Measurements from ENCODE around the gene LGMN. TPM values are rescaled to one million over a fixed set of nuclear protein-coding genes. Genes with fewer than 3 reads are reported as not detected.

Gene LGMN
- total and polyA plus RNA-seq, 2 of the 8 experiments (the other 6 are each of a cell fraction or from before 2014, with no cell fraction given) = 57.4 to 83.4 TPM

DNA sequence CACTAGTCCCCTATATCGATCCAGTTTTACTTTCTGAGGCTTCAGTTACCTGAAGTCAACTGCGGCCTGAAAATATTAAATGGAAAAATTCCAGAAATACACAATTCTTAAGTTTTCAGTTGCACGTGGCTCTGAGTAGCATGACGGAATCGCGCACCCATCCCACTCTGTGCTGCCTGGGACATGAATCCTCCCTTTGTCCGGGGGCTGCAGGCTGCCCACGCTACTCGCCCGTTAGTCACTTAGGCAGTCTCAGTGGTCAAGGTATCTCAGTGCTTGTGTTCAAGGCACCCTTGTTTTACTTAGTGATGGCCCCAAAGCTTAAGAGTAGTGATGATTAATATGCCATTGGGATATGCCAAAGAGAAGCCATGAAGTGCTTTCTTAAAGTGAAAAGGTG is 46.6 kb downstream of the LGMN start:
- Histone ChIP-seq H3K27ac (ENCODE audit: low read depth, low read length) (no peak overlapping the region), H3K9me3 (ENCODE audit: insufficient read depth in 2 of 2, low read depth in 1 of 2, low read length in 1 of 2) (no peaks in the 10 kb centered on the region), H3K23ac (ENCODE audit: insufficient read length) (no peak overlapping the region), H4K8ac (ENCODE audit: extremely low read depth, insufficient read depth, low read length) (0 out of 2 replicates have a peak overlapping the region, but pooled peaks have one; percentile 21), H4K91ac (replicated peaks; ENCODE audit: insufficient read length, low read length) (no peak overlapping the region), H2BK20ac (ENCODE audit: low read length) (no peak overlapping the region), H4K20me1 (replicated peaks in 1 of 2; ENCODE audit: control insufficient read depth in 1 of 2, insufficient read depth in 2 of 2, low read length in 2 of 2) (no peaks in the 10 kb centered on the region), H2AFZ (ENCODE audit: low read length) (no peak overlapping the region), H2AK5ac (ENCODE audit: low read depth, low read length) (no peak overlapping the region), H3K4ac (replicated peaks; ENCODE audit: insufficient read length, low read depth, low read length) (no peak overlapping the region), H3K36me3 (ENCODE audit: control insufficient read depth in 2 of 4, insufficient read depth in 4 of 4, low read length in 3 of 4) (peaks cover 0 to 8% (median 1%) of the 10 kb centered on the region in 4 experiments; a peak in 4 of 8 replicates), H3K14ac (ENCODE audit: insufficient read length) (no peak overlapping the region), H2BK5ac (ENCODE audit: low read depth, low read length) (no peak overlapping the region), H3K56ac (replicated peaks; ENCODE audit: insufficient read length, low read depth, low read length) (no peak overlapping the region), H2BK120ac (replicated peaks; ENCODE audit: low read depth, low read length) (no peak overlapping the region), H2BK15ac (ENCODE audit: low read length) (no peak overlapping the region), H3K18ac (ENCODE audit: extremely low read depth, low read length) (no peak overlapping the region), H4K5ac (ENCODE audit: insufficient read length, low read depth, low read length) (no peak overlapping the region), H2BK12ac (ENCODE audit: low read depth, low read length) (no peak overlapping the region), H3K4me2 (ENCODE audit: insufficient read depth in 1 of 2, low read depth in 2 of 2, low read length in 2 of 2) (no peak overlapping the region), H3K27me3 (replicated peaks in 1 of 4; ENCODE audit: control insufficient read depth in 3 of 4, extremely low read depth in 1 of 4, insufficient read depth in 3 of 4, low read length in 3 of 4) (no peaks in the 10 kb centered on the region), H3K4me3 (ENCODE audit: extremely low read depth in 1 of 4, insufficient read depth in 2 of 4, low read depth in 3 of 4, low read length in 4 of 4) (no peak overlapping the region), H3K79me1 (ENCODE audit: low read depth, low read length) (no peaks in the 10 kb centered on the region), H3K79me2 (ENCODE audit: control insufficient read depth in 1 of 2, insufficient read depth in 2 of 2, low read length in 2 of 2) (no peaks in the 10 kb centered on the region), H3K9ac (replicated peaks in 1 of 4; ENCODE audit: extremely low read depth in 1 of 4, low read depth in 3 of 4, low read length in 3 of 4) (no peak overlapping the region), H3K23me2 (ENCODE audit: low read depth, low read length) (no peaks in the 10 kb centered on the region), H3K4me1 (replicated peaks in 1 of 4; ENCODE audit: control insufficient read depth in 3 of 4, insufficient read depth in 4 of 4, low read length in 3 of 4) (no peaks in the 10 kb centered on the region)
- DNase-seq (ENCODE audit: low read depth in 1 of 2, low spot score in 2 of 2) = no peak
- ChIA-PET POLR2A (ENCODE audit: partially characterized antibody) (interaction anchor here (0.6 kb wide), 1 partner anchor 799 kb away, joined by 5 read pairs; no protein-coding TSS in a partner anchor), CTCF (ENCODE audit: partially characterized antibody) (interaction anchor here (2.4 kb wide), 1 partner anchor 15 kb away, joined by 7 read pairs; no protein-coding TSS in a partner anchor)
- 92% methylated on average over 10 of the region's 10 CpGs; no CpG with 5 or more reads in 1 of the 2 experiments for WGBS, 2 experiments (ENCODE audit: extremely low coverage in 1 of 2, insufficient coverage in 1 of 2, insufficient read length in 1 of 2, insufficient replicate concordance in 2 of 2, low coverage in 1 of 2, low lambda C conversion rate in 2 of 2, missing lambda C conversion rate in 1 of 2)
- no peak for FAIRE-seq
- TF ChIP-seq NANOG (IDR thresholded peaks at IDR 0.05; ENCODE audit: insufficient read depth, low read depth, low read length, poor library complexity, severe bottlenecking) (no peak), NRF1 (IDR thresholded peaks at IDR 0.05; ENCODE audit: low read depth, low read length) (no peak), GABPA (IDR thresholded peaks at IDR 0.05; ENCODE audit: borderline replicate concordance, insufficient read depth, low read length) (no peak), TBP (IDR thresholded peaks at IDR 0.05; ENCODE audit: low read depth, low read length) (no peak), ASH2L (IDR thresholded peaks at IDR 0.05; ENCODE audit: low read length) (no peak), RNF2 (IDR thresholded peaks at IDR 0.05; ENCODE audit: borderline replicate concordance, low read depth, low read length, missing control alignments, poor library complexity, severe bottlenecking) (no peak), EGR1 (IDR thresholded peaks at IDR 0.05; ENCODE audit: borderline replicate concordance, low read depth, low read length) (no peak), RXRA (IDR thresholded peaks at IDR 0.05; ENCODE audit: insufficient read depth, low read depth, low read length) (no peak), CEBPB (IDR thresholded peaks at IDR 0.05; ENCODE audit: low read depth, low read length) (no peak), RAD21 (IDR thresholded peaks at IDR 0.05 in 1 of 2, conservative IDR thresholded peaks at IDR 0.05 in 1 of 2; ENCODE audit: low read depth in 2 of 2, low read length in 2 of 2) (no peak), SIRT6 (IDR thresholded peaks at IDR 0.05; ENCODE audit: low read length) (no peak), JUN (IDR thresholded peaks at IDR 0.05; ENCODE audit: low read depth, low read length) (no peak), SAP30 (IDR thresholded peaks at IDR 0.05; ENCODE audit: insufficient read depth, insufficient replicate concordance, low read length) (no peak)

Data from H1 (cell line).